HCT116 (cell line): ENCODE data around the gene ZNF581.

ENCODE experiments used
- CEBPB ChIP-seq: IDR thresholded peaks from 2 replicates; pipeline ENCODE4 v1.6.1; 2012; ENCODE audit warnings: low read depth
- CTCF ChIP-seq, 3 experiments: fragments of 200-600 bp in 1 of 3; sonication (generic) in 1 of 3; IDR thresholded peaks in 2 of 3; conservative IDR thresholded peaks in 1 of 3; 2 replicates each; pipeline ENCODE4 v1.5.1; 2012 to 2017; ENCODE audit warnings: low read depth in 2 of 3, low read length in 2 of 3, antibody characterized with exemption in 1 of 3, borderline replicate concordance in 1 of 3, control low read depth in 1 of 3, mild to moderate bottlenecking in 1 of 3, mixed read lengths in 1 of 3, mixed run types in 1 of 3, moderate library complexity in 1 of 3; ENCODE audit not compliant: insufficient read depth in 1 of 3
- YY1 ChIP-seq: IDR thresholded peaks from 2 replicates; pipeline ENCODE4 v1.6.1; 2011; ENCODE audit warnings: low read length, low read depth, moderate library complexity, mild to moderate bottlenecking; ENCODE audit not compliant: insufficient replicate concordance; ENCODE audit errors: extremely low read depth
- ZNF274 ChIP-seq: fragments of 200-500 bp; sonication (Bioruptor generic); IDR thresholded peaks from 2 replicates; pipeline ENCODE4 v1.6.1; 2014; ENCODE audit warnings: mild to moderate bottlenecking, low read depth, low read length, inconsistent platforms

GRCh38 chr19:55633861-55634260 lies 9.6 kb upstream of the ZNF581 start:
- TF ChIP-seq ZNF274 (no peak), YY1 (no peak), CEBPB (no peak), CTCF (IDR thresholded peaks at IDR 0.05 in 2 of 3, conservative IDR thresholded peaks at IDR 0.05 in 1 of 3; ENCODE audit: borderline replicate concordance in 1 of 3, insufficient read depth in 1 of 3, low read depth in 2 of 3, low read length in 2 of 3) (no peak)
